WTC11 (cell line): Measurements from ENCODE around the gene SCN3A. TPM values are rescaled to one million over a fixed set of nuclear protein-coding genes. Genes with fewer than 3 reads are reported as not detected.
A peak's percentile ranks its signal among the peaks of the same experiment; 100 is the strongest.

ENCODE experiments used
- ATAC-seq: fragments of 200-7000 bp; cut with Tn5 transposase; 2 replicates; pipeline ENCODE4 v1.10.0; 2021; ENCODE audit warnings: mild to moderate bottlenecking, moderate library complexity
- CTCF ChIA-PET: fragments of 300-600 bp; sonication (Branson Sonifier 250); formaldehyde crosslinking; loops from one replicate; lab custom pipeline; 2021; ENCODE audit warnings: antibody characterized with exemption; lab: Charles Lee
- POLR2A ChIA-PET: fragments of 350-600 bp; sonication (Branson Sonifier 250); formaldehyde crosslinking; loops from one replicate; lab custom pipeline; 2021; ENCODE audit warnings: antibody characterized with exemption; lab: Charles Lee
- DNase-seq: peaks from one replicate; pipeline ENCODE4 v3.0.0; 2021; ENCODE audit warnings: low spot score
- H3K27ac Mint-ChIP-seq: 2 replicates; pipeline ENCODE4 v1.8.0; 2021; ENCODE audit warnings: mixed read lengths
- H3K27me3 Mint-ChIP-seq: 2 replicates; pipeline ENCODE4 v1.8.0; 2021; ENCODE audit warnings: low read depth, mild to moderate bottlenecking, moderate library complexity, mixed read lengths
- H3K36me3 Mint-ChIP-seq: 2 replicates; pipeline ENCODE4 v1.8.0; 2021; ENCODE audit warnings: mixed read lengths
- H3K4me1 Mint-ChIP-seq: 2 replicates; pipeline ENCODE4 v1.8.0; 2022; ENCODE audit warnings: mixed read lengths
- H3K4me3 Mint-ChIP-seq: 2 replicates; pipeline ENCODE4 v1.8.0; 2021; ENCODE audit warnings: mild to moderate bottlenecking, moderate library complexity, mixed read lengths
- H3K9me3 Mint-ChIP-seq: 2 replicates; pipeline ENCODE4 v1.8.0; 2021; ENCODE audit warnings: mixed read lengths
- CREB1 ChIP-seq: sonication (generic); formaldehyde crosslinking; IDR thresholded peaks from 2 replicates; pipeline ENCODE4 v1.8.0; 2023; ENCODE audit warnings: mild to moderate bottlenecking, missing genetic modification reagents
- FOXP1 ChIP-seq: sonication (generic); formaldehyde crosslinking; IDR thresholded peaks from 2 replicates; pipeline ENCODE4 v1.8.0; 2022; ENCODE audit warnings: missing genetic modification reagents, mild to moderate bottlenecking, moderate library complexity, borderline replicate concordance
- GTF2I ChIP-seq: fragments of 250-450 bp; sonication (Bioruptor Pico); conservative IDR thresholded peaks from 2 replicates; pipeline ENCODE4 v1.4.0; 2021; ENCODE audit warnings: mild to moderate bottlenecking
- NFATC4 ChIP-seq: fragments of 250-450 bp; sonication (Bioruptor Pico); IDR thresholded peaks from 2 replicates; pipeline ENCODE4 v1.9.0; 2021; ENCODE audit warnings: mild to moderate bottlenecking
- SP1 ChIP-seq: sonication (generic); formaldehyde crosslinking; conservative IDR thresholded peaks from 2 replicates; pipeline ENCODE4 v1.8.1; 2022; ENCODE audit warnings: missing genetic modification reagents
- TP53 ChIP-seq: sonication (generic); formaldehyde crosslinking; IDR thresholded peaks from 2 replicates; pipeline ENCODE4 v1.8.1; 2023; ENCODE audit warnings: mild to moderate bottlenecking, missing genetic modification reagents
- ZNF317 ChIP-seq: sonication (generic); formaldehyde crosslinking; IDR thresholded peaks from 2 replicates; pipeline ENCODE4 v1.8.1; 2023; ENCODE audit warnings: low read depth, mild to moderate bottlenecking, moderate library complexity, missing genetic modification reagents, borderline replicate concordance
- ZNF416 ChIP-seq: fragments of 250-450 bp; sonication (Bioruptor Pico); IDR thresholded peaks from 2 replicates; pipeline ENCODE4 v1.9.0; 2021; ENCODE audit warnings: mild to moderate bottlenecking, inconsistent platforms
- ZNF423 ChIP-seq: fragments of 250-450 bp; sonication (Bioruptor Pico); IDR thresholded peaks from 2 replicates; pipeline ENCODE4 v2.1.2; 2022; ENCODE audit warnings: mild to moderate bottlenecking, moderate library complexity
- total RNA-seq: library from RNA; stranded (reverse); gene quantifications from 3 replicates; pipeline ENCODE4 v1.2.3, GENCODE V29; 2021
- TF ChIP-seq, protein P1 (sequence below): sonication (generic); formaldehyde crosslinking; IDR thresholded peaks from 2 replicates; pipeline ENCODE4 v1.8.1; 2023; ENCODE audit warnings: mild to moderate bottlenecking, moderate library complexity, missing genetic modification reagents
- TF ChIP-seq, protein P2 (sequence below): fragments of 250-450 bp; sonication (Bioruptor Pico); IDR thresholded peaks from 2 replicates; pipeline ENCODE4 v1.9.0; 2021; ENCODE audit warnings: mild to moderate bottlenecking
- TF ChIP-seq, protein P3 (sequence below): sonication (generic); formaldehyde crosslinking; IDR thresholded peaks from 2 replicates; pipeline ENCODE4 v1.8.1; 2023; ENCODE audit warnings: mild to moderate bottlenecking, missing genetic modification reagents, borderline replicate concordance
- TF ChIP-seq, protein P4 (sequence below): sonication (generic); formaldehyde crosslinking; IDR thresholded peaks from 2 replicates; pipeline ENCODE4 v1.8.0; 2023; ENCODE audit warnings: mild to moderate bottlenecking, missing genetic modification reagents
- TF ChIP-seq, protein P5 (sequence below): sonication (generic); formaldehyde crosslinking; IDR thresholded peaks from 2 replicates; pipeline ENCODE4 v1.8.1; 2022; ENCODE audit warnings: mild to moderate bottlenecking, missing genetic modification reagents, moderate library complexity, borderline replicate concordance
- TF ChIP-seq, protein P6 (sequence below): sonication (generic); formaldehyde crosslinking; IDR thresholded peaks from 2 replicates; pipeline ENCODE4 v1.8.1; 2023; ENCODE audit warnings: mild to moderate bottlenecking, missing genetic modification reagents
- TF ChIP-seq, protein P7 (sequence below): sonication (generic); formaldehyde crosslinking; IDR thresholded peaks from 2 replicates; pipeline ENCODE4 v1.8.1; 2022; ENCODE audit warnings: low read depth, mild to moderate bottlenecking, moderate library complexity, missing genetic modification reagents, borderline replicate concordance

Gene SCN3A
- total RNA-seq, 1 experiment from 2014 or later: 0.04 TPM

DNA sequence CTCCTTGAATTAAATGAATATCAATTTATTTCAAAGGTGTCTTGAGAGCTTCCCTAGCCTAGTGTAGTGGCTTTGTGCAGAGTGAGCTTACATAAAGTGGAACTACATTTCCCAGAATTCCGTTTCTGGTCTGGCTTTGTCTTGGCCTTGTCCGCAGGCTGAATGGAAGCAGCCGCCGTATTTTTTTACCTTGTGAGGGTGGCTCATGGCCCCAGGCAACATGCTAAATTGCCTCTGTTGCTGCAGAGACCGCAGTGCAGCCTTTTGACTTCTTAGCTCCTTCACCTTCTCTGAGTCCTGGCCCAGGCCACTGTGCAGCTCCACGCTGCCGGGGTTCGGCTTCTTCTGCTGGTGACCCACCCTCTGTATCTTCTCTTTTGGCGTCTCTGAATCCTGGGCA is 133.8 kb downstream of the SCN3A start (continued):
- no peak for TF ChIP-seq NFATC4 (CRISPR knock-in tag)
- no peak for TF ChIP-seq ZNF423 (CRISPR knock-in tag)
- TF ChIP-seq, protein P1, sequence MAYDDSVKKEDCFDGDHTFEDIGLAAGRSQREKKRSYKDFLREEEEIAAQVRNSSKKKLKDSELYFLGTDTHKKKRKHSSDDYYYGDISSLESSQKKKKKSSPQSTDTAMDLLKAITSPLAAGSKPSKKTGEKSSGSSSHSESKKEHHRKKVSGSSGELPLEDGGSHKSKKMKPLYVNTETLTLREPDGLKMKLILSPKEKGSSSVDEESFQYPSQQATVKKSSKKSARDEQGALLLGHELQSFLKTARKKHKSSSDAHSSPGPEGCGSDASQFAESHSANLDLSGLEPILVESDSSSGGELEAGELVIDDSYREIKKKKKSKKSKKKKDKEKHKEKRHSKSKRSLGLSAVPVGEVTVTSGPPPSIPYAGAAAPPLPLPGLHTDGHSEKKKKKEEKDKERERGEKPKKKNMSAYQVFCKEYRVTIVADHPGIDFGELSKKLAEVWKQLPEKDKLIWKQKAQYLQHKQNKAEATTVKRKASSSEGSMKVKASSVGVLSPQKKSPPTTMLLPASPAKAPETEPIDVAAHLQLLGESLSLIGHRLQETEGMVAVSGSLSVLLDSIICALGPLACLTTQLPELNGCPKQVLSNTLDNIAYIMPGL (CRISPR knock-in tag): no peak
- TF ChIP-seq, protein P2, sequence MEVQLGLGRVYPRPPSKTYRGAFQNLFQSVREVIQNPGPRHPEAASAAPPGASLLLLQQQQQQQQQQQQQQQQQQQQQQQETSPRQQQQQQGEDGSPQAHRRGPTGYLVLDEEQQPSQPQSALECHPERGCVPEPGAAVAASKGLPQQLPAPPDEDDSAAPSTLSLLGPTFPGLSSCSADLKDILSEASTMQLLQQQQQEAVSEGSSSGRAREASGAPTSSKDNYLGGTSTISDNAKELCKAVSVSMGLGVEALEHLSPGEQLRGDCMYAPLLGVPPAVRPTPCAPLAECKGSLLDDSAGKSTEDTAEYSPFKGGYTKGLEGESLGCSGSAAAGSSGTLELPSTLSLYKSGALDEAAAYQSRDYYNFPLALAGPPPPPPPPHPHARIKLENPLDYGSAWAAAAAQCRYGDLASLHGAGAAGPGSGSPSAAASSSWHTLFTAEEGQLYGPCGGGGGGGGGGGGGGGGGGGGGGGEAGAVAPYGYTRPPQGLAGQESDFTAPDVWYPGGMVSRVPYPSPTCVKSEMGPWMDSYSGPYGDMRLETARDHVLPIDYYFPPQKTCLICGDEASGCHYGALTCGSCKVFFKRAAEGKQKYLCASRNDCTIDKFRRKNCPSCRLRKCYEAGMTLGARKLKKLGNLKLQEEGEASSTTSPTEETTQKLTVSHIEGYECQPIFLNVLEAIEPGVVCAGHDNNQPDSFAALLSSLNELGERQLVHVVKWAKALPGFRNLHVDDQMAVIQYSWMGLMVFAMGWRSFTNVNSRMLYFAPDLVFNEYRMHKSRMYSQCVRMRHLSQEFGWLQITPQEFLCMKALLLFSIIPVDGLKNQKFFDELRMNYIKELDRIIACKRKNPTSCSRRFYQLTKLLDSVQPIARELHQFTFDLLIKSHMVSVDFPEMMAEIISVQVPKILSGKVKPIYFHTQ (CRISPR knock-in tag): no peak

DNA sequence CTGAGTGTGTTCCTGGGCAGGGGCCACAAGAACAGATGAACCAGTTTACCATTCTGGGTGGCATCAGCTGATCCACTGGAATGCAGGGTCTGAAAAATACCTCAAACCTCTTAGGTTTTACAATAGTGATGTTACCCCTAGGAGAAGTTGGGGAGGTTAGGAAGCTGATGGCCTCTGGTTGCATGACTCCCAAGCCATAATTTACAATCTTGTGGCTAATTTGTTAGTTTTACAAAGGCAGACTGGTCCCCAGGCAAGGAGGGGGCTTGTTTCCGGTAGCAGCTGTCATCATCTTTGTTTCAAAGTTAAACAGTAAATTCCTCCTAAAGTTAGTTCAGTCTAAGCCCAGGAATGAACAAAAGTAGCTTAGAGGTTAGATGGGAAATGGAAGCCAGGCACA is 134.7 kb downstream of the SCN3A start:
- POLR2A ChIA-PET: interaction anchor here (0.8 to 1.3 kb wide), 3 partner anchors 36 to 52 kb away, joined by 3 to 4 read pairs (median 3); no protein-coding TSS in a partner anchor
- TF ChIP-seq ZNF317 (CRISPR knock-in tag): no peak
- TF ChIP-seq TP53: no peak
- Mint-ChIP-seq H3K4me1 (peaks cover 46% of the 10 kb centered on the region), H3K36me3 (peaks cover 5% of the 10 kb centered on the region; the same call in 1 of the 2 replicates), H3K27ac (peak overlapping the region; percentile 90; the same call in 1 of the 2 replicates), H3K27me3 (no peaks in the 10 kb centered on the region), H3K9me3 (peaks cover 8% of the 10 kb centered on the region), H3K4me3 (0 out of 2 replicates have a peak overlapping the region, but pooled peaks have one; percentile 29)
- CTCF ChIA-PET: interaction anchor here (0.5 to 3.4 kb wide), 5 partner anchors 14 to 135 kb away, joined by 3 to 30 read pairs (median 5); partner anchors contain the start of gene SCN3A
- no peak for DNase-seq
- ATAC-seq: no peak

DNA sequence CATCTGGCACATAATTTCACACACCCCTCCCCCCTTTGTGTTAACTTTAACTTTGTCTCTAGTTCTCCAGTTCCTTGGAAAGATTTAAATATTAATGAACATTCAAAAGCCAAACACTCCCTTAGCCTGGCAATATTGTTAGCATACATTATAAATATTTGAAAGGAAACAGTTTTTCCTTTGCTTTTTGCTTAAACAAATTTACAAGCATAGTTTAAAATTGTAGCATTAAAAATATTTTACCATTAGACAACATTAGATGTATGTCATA is 135.4 kb downstream of the SCN3A start:
- no peak for DNase-seq
- Mint-ChIP-seq H3K36me3 (no peaks in the 10 kb centered on the region), H3K4me1 (peaks cover 46% of the 10 kb centered on the region), H3K9me3 (peaks cover 1% of the 10 kb centered on the region), H3K27ac (peak overlapping the region; percentile 93; the same call in 1 of the 2 replicates), H3K27me3 (no peaks in the 10 kb centered on the region), H3K4me3 (peak overlapping the region; percentile 63)
- CTCF ChIA-PET: interaction anchor here (0.5 to 3.4 kb wide), 6 partner anchors 36 to 135 kb away, joined by 3 to 30 read pairs (median 5); partner anchors contain the start of gene SCN3A
- TF ChIP-seq, protein P3, sequence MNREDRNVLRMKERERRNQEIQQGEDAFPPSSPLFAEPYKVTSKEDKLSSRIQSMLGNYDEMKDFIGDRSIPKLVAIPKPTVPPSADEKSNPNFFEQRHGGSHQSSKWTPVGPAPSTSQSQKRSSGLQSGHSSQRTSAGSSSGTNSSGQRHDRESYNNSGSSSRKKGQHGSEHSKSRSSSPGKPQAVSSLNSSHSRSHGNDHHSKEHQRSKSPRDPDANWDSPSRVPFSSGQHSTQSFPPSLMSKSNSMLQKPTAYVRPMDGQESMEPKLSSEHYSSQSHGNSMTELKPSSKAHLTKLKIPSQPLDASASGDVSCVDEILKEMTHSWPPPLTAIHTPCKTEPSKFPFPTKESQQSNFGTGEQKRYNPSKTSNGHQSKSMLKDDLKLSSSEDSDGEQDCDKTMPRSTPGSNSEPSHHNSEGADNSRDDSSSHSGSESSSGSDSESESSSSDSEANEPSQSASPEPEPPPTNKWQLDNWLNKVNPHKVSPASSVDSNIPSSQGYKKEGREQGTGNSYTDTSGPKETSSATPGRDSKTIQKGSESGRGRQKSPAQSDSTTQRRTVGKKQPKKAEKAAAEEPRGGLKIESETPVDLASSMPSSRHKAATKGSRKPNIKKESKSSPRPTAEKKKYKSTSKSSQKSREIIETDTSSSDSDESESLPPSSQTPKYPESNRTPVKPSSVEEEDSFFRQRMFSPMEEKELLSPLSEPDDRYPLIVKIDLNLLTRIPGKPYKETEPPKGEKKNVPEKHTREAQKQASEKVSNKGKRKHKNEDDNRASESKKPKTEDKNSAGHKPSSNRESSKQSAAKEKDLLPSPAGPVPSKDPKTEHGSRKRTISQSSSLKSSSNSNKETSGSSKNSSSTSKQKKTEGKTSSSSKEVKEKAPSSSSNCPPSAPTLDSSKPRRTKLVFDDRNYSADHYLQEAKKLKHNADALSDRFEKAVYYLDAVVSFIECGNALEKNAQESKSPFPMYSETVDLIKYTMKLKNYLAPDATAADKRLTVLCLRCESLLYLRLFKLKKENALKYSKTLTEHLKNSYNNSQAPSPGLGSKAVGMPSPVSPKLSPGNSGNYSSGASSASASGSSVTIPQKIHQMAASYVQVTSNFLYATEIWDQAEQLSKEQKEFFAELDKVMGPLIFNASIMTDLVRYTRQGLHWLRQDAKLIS (CRISPR knock-in tag): no peak
- TF ChIP-seq, protein P4, sequence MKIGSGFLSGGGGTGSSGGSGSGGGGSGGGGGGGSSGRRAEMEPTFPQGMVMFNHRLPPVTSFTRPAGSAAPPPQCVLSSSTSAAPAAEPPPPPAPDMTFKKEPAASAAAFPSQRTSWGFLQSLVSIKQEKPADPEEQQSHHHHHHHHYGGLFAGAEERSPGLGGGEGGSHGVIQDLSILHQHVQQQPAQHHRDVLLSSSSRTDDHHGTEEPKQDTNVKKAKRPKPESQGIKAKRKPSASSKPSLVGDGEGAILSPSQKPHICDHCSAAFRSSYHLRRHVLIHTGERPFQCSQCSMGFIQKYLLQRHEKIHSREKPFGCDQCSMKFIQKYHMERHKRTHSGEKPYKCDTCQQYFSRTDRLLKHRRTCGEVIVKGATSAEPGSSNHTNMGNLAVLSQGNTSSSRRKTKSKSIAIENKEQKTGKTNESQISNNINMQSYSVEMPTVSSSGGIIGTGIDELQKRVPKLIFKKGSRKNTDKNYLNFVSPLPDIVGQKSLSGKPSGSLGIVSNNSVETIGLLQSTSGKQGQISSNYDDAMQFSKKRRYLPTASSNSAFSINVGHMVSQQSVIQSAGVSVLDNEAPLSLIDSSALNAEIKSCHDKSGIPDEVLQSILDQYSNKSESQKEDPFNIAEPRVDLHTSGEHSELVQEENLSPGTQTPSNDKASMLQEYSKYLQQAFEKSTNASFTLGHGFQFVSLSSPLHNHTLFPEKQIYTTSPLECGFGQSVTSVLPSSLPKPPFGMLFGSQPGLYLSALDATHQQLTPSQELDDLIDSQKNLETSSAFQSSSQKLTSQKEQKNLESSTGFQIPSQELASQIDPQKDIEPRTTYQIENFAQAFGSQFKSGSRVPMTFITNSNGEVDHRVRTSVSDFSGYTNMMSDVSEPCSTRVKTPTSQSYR (CRISPR knock-in tag): no peak
- TF ChIP-seq, protein P5, sequence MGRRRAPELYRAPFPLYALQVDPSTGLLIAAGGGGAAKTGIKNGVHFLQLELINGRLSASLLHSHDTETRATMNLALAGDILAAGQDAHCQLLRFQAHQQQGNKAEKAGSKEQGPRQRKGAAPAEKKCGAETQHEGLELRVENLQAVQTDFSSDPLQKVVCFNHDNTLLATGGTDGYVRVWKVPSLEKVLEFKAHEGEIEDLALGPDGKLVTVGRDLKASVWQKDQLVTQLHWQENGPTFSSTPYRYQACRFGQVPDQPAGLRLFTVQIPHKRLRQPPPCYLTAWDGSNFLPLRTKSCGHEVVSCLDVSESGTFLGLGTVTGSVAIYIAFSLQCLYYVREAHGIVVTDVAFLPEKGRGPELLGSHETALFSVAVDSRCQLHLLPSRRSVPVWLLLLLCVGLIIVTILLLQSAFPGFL: no peak
- TF ChIP-seq GTF2I (CRISPR knock-in tag) (no peak), ZNF416 (CRISPR knock-in tag) (no peak), CREB1 (CRISPR knock-in tag) (no peak), FOXP1 (no peak), SP1 (no peak)
- TF ChIP-seq, protein P6, sequence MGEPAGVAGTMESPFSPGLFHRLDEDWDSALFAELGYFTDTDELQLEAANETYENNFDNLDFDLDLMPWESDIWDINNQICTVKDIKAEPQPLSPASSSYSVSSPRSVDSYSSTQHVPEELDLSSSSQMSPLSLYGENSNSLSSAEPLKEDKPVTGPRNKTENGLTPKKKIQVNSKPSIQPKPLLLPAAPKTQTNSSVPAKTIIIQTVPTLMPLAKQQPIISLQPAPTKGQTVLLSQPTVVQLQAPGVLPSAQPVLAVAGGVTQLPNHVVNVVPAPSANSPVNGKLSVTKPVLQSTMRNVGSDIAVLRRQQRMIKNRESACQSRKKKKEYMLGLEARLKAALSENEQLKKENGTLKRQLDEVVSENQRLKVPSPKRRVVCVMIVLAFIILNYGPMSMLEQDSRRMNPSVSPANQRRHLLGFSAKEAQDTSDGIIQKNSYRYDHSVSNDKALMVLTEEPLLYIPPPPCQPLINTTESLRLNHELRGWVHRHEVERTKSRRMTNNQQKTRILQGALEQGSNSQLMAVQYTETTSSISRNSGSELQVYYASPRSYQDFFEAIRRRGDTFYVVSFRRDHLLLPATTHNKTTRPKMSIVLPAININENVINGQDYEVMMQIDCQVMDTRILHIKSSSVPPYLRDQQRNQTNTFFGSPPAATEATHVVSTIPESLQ (CRISPR knock-in tag): no peak
- TF ChIP-seq, protein P7, sequence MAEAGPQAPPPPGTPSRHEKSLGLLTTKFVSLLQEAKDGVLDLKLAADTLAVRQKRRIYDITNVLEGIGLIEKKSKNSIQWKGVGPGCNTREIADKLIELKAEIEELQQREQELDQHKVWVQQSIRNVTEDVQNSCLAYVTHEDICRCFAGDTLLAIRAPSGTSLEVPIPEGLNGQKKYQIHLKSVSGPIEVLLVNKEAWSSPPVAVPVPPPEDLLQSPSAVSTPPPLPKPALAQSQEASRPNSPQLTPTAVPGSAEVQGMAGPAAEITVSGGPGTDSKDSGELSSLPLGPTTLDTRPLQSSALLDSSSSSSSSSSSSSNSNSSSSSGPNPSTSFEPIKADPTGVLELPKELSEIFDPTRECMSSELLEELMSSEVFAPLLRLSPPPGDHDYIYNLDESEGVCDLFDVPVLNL (CRISPR knock-in tag): no peak
- no peak for ATAC-seq
- POLR2A ChIA-PET: no interaction called here
